LNCaP clone FGC (cell line): ENCODE measurements around the gene FAM170B.

ENCODE experiments used
- DNase-seq: peaks from one replicate; pipeline ENCODE4 v3.0.0-alpha.2; 2011; ENCODE audit warnings: low read depth
- H3K4me3 ChIP-seq: 2 replicates; pipeline ENCODE4 v1.5.1; 2011; ENCODE audit warnings: mild to moderate bottlenecking, low read depth, low read length, control low read depth
- CTCF ChIP-seq: IDR thresholded peaks from 2 replicates; pipeline ENCODE4 v1.5.1; 2012; ENCODE audit warnings: mild to moderate bottlenecking; ENCODE audit not compliant: control insufficient read depth, insufficient read depth; ENCODE audit errors: extremely low read depth

FAM170B gene

GRCh38 chr10:49163741-49164140, 29.9 kb upstream of the FAM170B start:
- DNase-seq = no peak
- H3K4me3 ChIP-seq = no peak overlapping the region
- no peak for TF ChIP-seq CTCF

DNA sequence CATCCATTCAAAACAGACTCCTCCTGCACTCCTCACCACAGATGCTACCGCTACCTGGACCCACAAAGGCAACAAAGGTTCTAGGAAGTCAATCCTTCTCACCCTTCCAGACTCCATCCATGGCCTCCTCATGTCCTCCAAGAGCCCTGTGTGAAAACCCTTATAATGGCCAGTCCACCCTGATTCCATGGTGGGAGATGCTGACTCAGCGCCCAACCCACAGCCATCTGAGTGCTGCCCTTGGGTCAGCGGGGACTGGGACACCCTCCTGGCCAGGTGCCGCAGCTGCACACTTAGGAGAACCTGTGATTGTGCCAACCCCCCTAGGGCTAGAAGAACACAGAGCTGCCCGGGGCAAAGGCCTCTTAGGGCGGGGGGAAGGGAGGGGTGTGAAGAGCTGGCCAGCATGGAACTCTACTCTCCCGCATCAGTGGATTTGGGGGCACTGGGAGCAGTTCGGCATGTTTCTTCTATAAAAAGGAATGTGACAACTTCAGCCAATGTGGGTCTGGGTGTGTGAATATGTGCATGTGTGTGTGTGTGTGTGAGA, 29.0 kb upstream of the FAM170B start:
- no peak overlapping the region for H3K4me3 ChIP-seq
- no peak for TF ChIP-seq CTCF
- DNase-seq = no peak

GRCh38 chr10:49162063-49162462, 28.2 kb upstream of the FAM170B start:
- no peak for TF ChIP-seq CTCF
- no peak for DNase-seq
- no peak overlapping the region for H3K4me3 ChIP-seq

- no peak overlapping the region for H3K4me3 ChIP-seq
- TF ChIP-seq CTCF = peak; percentile 72
- DNase-seq = peak; percentile 55
Measured at GRCh38 chr10:49161411-49161997, 27.7 kb upstream of the FAM170B start.

DNA sequence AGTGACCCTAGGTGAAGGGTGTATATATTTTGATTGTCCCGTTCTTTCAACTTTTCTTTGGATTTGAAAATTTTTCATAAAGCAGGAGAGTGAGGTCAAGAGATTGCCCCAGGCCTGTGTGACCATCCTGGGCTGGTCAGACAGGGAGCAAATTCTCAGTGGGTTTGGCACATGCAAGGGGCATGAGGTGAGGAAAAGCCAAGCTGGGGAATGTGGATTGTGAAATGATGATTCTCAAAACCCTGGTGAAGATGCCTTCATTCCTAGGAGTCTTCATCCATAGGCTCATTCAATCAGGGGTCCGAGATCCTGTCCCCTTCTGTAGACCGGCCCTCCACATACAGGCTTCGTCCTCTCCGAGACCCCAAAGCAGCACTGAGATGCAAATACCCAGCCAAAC, 27.0 kb upstream of the FAM170B start:
- no peak for TF ChIP-seq CTCF
- no peak overlapping the region for H3K4me3 ChIP-seq
- no peak for DNase-seq

GRCh38 chr10:49160110-49160509, 26.3 kb upstream of the FAM170B start:
- no peak for DNase-seq
- no peak overlapping the region for H3K4me3 ChIP-seq
- no peak for TF ChIP-seq CTCF

DNA sequence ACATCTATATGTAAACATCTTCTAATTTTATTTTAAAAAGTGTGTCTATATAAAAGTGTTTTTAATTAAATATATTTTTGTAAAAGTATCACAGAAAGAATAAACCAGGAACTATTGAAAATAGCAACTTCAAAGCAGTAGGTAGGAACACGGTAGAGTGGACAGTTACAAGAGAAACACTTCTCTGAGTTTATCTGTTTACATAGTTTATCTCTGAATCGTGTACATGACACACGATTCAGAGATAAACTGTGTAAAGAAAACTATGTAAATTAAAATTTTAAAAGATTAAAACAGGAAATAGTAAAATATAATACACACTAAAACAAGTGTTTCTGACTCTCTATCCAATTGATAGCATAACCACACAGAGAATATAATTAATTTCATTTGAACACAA, 25.1 kb upstream of the FAM170B start:
- peak; percentile 8 for DNase-seq
- no peak overlapping the region for H3K4me3 ChIP-seq
- no peak for TF ChIP-seq CTCF
